OCI-LY7 (cell line): Measurements from ENCODE around the gene ADAMTS7.
"Not testable (repeated sequence)": the region's sequence is repeated elsewhere in the genome, so short reads cannot be mapped to it uniquely, and the experiment has no call there.

Experiments
- CTCF ChIP-seq: fragments of 200-600 bp; sonication (generic); conservative IDR thresholded peaks from 2 replicates; pipeline ENCODE4 v1.5.1; 2014; ENCODE audit warnings: mild to moderate bottlenecking, antibody characterized with exemption, low read length, moderate library complexity, mixed read lengths
- EZH2phosphoT487 ChIP-seq: fragments of 200-600 bp; sonication (generic); IDR thresholded peaks from 2 replicates; pipeline ENCODE4 v1.6.1; 2018; ENCODE audit warnings: low read depth, borderline replicate concordance, mild to moderate bottlenecking, mixed run types, antibody characterized with exemption, low read length, moderate library complexity, mixed read lengths

GRCh38 chr15:78774451-78774990 is 36.7 kb downstream of the ADAMTS7 start:
- TF ChIP-seq CTCF, EZH2phosphoT487: not testable (repeated sequence)
